Measurements from ENCODE around the gene LAMC2.

The LAMC2 gene

DNA sequence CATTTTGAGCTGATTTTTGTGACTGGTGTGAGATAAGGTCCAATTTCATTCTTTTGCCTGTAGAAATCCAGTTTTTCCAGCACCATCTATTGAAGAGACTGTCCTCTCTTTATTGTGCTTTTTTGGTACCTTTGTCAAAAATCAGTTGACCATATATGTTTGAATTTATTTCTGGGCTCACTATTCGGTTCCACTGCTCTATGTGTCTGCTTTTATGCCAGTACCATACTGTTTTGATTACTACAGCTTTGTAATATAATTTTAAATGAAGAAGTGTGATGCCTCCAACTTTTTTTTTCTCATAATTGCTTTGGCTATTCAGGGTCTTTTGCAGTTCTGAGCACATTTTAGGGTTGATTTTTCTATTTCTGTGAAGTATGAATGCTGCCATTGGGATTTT is 69.0 kb downstream of the LAMC2 start:
- TF ChIP-seq, protein P1, sequence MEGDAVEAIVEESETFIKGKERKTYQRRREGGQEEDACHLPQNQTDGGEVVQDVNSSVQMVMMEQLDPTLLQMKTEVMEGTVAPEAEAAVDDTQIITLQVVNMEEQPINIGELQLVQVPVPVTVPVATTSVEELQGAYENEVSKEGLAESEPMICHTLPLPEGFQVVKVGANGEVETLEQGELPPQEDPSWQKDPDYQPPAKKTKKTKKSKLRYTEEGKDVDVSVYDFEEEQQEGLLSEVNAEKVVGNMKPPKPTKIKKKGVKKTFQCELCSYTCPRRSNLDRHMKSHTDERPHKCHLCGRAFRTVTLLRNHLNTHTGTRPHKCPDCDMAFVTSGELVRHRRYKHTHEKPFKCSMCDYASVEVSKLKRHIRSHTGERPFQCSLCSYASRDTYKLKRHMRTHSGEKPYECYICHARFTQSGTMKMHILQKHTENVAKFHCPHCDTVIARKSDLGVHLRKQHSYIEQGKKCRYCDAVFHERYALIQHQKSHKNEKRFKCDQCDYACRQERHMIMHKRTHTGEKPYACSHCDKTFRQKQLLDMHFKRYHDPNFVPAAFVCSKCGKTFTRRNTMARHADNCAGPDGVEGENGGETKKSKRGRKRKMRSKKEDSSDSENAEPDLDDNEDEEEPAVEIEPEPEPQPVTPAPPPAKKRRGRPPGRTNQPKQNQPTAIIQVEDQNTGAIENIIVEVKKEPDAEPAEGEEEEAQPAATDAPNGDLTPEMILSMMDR (IDR thresholded peaks at IDR 0.05; ENCODE audit: insufficient read depth, missing control alignments) = no peak
- DNase-seq (ENCODE audit: insufficient read length, low spot score) = no peak
- FAIRE-seq = no peak

DNA sequence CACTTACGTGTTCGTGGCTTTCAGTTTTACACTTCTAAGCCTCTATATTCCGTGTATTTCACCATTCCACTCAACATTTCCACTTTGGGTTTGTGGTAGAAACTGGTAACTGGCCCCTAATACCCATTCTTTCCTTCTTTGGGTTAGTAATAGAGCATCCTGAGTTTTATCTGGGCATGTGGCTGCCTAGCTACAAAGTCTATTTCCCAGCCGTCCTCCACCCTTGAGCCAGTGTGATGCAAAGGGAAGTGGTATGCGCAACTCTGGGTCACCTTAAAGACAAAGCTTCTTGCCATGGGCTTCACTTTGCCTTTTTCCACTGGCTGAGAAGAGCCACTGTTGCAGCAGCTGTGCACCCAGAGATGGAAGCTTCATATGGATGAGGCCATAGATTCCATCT is 73.9 kb downstream of the LAMC2 start:
- FAIRE-seq (no peak), DNase-seq (ENCODE audit: insufficient read length, low spot score) (no peak)
- TF ChIP-seq, protein P1 (IDR thresholded peaks at IDR 0.05; ENCODE audit: insufficient read depth, missing control alignments) = no peak

DNA sequence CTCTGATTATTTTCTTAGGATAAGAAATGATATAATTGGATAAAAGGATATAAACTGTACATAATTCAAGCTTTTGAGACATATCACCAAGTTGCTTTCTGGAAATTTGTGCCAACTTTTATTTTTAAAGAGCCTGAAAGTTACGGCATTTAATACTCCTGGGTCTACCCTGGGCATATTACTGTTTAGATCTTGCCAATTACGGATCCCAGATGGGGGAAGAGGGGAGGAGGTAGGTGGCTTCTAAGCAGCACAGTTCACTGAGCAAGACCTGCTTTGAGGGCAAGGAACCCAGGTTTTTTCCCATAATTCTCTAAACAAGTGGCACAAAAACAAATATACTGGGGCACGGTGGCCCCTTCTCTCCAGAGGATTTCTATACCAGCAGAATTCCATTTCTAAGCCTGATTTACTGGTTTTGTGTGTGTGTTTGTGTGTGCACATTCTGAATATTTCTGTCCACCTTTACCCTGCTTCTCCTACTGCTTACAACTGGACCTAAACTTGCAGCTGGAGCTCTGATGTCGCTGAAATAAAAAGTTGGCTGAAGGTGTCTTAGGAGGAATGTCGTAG is 76.7 kb downstream of the LAMC2 start:
- TF ChIP-seq, protein P1 (IDR thresholded peaks at IDR 0.05; ENCODE audit: insufficient read depth, missing control alignments) = no peak
- FAIRE-seq (no peak), DNase-seq (ENCODE audit: insufficient read length, low spot score) (no peak)

DNA sequence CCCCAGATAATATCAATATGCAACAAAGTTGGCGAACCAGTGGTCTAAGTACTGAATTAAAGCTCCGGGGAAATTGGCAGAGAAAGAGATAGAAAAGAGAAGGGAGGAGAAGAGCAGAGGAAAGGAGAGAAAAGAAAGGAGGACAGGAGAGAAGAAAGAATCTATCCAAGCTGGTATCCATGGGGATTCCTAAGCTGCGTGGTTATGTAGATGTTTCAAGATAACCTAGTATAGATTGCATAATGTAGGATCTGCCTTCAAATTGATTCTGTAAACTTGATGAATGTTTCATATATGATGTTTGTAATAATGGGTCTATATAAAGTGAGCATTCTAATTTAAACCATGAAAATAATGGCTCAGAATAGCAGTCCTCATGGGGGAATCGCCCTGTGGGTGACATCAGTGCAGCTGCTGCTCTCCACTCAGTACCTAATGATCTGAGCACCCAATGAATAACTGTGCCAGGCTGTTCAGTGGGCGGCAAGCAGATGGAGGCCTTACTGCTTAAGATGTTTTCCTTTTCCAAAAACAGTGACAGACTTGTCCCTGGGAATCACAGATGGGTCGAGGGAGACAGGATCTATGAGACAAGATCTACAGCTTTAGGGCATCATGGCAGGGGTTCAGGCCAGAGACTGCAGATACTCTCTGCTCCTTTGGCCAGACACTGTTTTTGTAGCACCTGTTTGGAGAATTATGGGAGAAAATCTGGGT is 78.0 kb downstream of the LAMC2 start:
- DNase-seq (ENCODE audit: insufficient read length, low spot score) (no peak), FAIRE-seq (no peak)
- TF ChIP-seq, protein P1 (IDR thresholded peaks at IDR 0.05; ENCODE audit: insufficient read depth, missing control alignments) = no peak

DNA sequence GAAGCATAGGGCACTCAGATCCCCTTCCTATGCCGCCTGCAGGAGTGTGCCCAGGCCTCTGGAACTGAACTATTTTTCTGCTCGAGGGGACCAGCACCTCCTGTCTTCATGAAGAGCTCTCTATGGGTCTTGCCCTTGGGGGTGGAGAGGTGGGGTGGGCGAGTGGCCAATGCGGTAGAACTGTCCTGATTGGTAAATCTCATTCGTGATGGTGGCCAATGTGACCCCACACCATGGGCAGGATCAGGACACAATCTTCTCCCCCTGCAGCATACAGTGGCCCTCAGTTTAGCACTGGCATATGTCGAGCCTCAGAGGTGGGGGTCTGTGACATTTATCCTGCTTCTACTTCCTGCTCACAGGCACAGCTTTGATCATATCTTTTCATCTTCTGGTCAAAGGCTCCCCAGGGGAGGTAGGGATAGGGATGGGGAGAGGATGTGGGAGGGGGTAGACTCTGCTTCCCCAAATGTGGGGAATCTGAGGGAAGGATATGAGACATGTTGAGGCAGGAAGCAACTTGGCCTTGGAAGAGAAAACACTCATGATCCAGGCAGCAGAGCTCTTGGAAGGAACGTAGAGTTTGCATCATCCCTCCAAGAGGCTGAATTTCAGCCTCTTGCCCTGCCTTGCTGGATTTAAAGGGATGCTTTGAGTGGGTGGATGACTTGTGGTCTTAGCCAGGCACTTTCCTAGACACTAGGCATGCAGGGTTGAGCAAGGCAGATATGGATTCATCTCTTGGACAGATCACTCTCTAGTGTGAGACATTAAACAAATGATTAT is 81.8 kb downstream of the LAMC2 start:
- DNase-seq (ENCODE audit: insufficient read length, low spot score) (no peak), FAIRE-seq (no peak)
- TF ChIP-seq, protein P1 (IDR thresholded peaks at IDR 0.05; ENCODE audit: insufficient read depth, missing control alignments) = no peak

DNA sequence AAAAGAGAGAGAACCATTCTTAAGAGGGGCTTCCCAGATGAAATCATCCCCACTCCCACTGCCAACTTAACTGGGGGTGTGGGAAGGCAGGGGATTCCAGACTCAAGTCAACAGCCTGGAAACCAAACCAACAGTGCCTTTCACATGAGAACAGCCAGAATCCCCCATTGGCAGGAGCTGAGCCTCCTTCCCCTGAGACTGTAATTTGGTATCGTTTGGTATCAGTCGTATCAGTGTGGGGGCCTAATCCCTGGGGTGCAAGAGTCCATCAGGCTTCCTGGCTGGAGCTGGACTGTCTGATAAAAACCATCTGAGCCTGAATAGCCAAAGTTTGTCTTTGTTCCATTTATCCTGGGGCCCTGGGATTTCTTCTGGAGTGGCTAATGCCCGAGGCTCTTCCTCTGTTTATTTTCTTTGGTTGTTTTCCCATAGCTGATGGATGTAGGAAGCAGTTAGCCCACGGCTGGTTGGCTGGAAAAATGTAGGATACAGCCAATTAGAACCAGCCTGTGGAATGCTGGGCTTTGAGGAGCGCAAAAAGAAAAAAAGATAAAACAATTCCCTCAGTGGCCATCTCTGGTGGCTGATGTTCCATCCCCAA is 84.6 kb downstream of the LAMC2 start:
- DNase-seq (ENCODE audit: insufficient read length, low spot score) = no peak
- TF ChIP-seq, protein P1 (IDR thresholded peaks at IDR 0.05; ENCODE audit: insufficient read depth, missing control alignments) = no peak
- FAIRE-seq = no peak
